ENCODE data around the gene PLGLB2. TPM values are rescaled to one million over a fixed set of nuclear protein-coding genes. Genes with fewer than 3 reads are reported as not detected.

Gene PLGLB2
- total RNA-seq, 2 experiments from 2014 or later = 0.54 to 0.96 TPM

Other genes starting within 250 kb of the PLGLB2 start
- under 1 TPM; 0.73 to 0.77 TPM for gene RGPD2, start 77.7 kb downstream of the PLGLB2 start, total RNA-seq

Data from activated CD4-positive, alpha-beta T cell treated with anti-CD3 and anti-CD28 coated beads for 36 hours (primary cell).